Lower leg skin (tissue), 4 donors: ENCODE data around the gene SLC6A12. TPM values are rescaled to one million over a fixed set of nuclear protein-coding genes. Genes with fewer than 3 reads are reported as not detected.
A peak's percentile ranks its signal among the peaks of the same experiment; 100 is the strongest.
"Not testable (repeated sequence)": the region's sequence is repeated elsewhere in the genome, so short reads cannot be mapped to it uniquely, and the experiment has no call there.

Experiments
- DNase-seq, 2 donors: peaks; one replicate each; pipeline ENCODE4 v3.0.0-alpha.2; 2019; ENCODE audit warnings: low spot score in 2 of 2
- H3K4me3 ChIP-seq: fragments of 200-600 bp; sonication (generic); 2 replicates; pipeline ENCODE4 v1.5.1; 2017; ENCODE audit warnings: mild to moderate bottlenecking, low read depth; ENCODE audit not compliant: poor library complexity, severe bottlenecking
- POLR2A ChIP-seq, 2 donors: fragments of 450-650 bp; IDR thresholded peaks; one replicate each; pipeline ENCODE4 v1.6.1; 2016 to 2017; ENCODE audit warnings: antibody characterized with exemption in 2 of 2, mild to moderate bottlenecking in 1 of 2, moderate library complexity in 1 of 2
- WGBS, 2 donors: methylation state at CpG; one replicate each; pipeline ENCODE4 v1.1.5; 2018; 5-methylcytosine and 5-hydroxymethylcytosine counted together
- intact Hi-C: fragments of 100-400 bp; cut with DNase I; formaldehyde crosslinking; loops from one replicate; pipeline ENCODE4 v1.15.0; 2023; ENCODE audit warnings: low total_unique reads
- total RNA-seq, 4 donors: library from RNA; depleted of rRNA; stranded (reverse); fragments of >200 nt; gene quantifications; one replicate each; pipeline ENCODE4 v1.1.0, GENCODE V29; 2016
- TF ChIP-seq, protein P1 (sequence below), 3 donors: fragments of 450-650 bp; IDR thresholded peaks; one replicate each; pipeline ENCODE4 v1.5.1; 2016; ENCODE audit warnings: antibody characterized with exemption in 3 of 3, mild to moderate bottlenecking in 3 of 3, moderate library complexity in 2 of 3

The SLC6A12 gene
- total RNA-seq, 4 donors from 2014 or later: 0.30 to 0.74 (median 0.71) TPM; not detected in 1

DNA sequence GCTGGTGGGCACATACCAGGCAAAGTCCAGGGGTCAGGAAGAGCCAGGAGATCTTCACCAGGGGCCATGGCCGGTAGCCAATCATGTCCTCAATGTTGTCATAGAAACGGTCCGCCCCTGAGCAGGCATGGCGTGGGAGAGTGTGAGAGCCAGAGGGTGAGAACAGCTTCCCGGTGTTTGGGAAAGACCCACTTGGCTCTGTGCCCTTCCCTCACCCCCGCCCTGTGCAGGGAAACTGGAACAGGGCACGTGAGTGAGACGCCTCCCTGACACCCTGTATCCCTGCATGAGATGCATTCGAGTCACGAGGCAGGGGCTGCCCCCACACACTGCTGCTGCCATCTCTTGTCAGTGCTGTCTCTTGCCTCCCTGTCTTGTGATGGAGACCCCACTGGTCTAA, 20.7 kb downstream of the SLC6A12 start:
- TF ChIP-seq, protein P1, sequence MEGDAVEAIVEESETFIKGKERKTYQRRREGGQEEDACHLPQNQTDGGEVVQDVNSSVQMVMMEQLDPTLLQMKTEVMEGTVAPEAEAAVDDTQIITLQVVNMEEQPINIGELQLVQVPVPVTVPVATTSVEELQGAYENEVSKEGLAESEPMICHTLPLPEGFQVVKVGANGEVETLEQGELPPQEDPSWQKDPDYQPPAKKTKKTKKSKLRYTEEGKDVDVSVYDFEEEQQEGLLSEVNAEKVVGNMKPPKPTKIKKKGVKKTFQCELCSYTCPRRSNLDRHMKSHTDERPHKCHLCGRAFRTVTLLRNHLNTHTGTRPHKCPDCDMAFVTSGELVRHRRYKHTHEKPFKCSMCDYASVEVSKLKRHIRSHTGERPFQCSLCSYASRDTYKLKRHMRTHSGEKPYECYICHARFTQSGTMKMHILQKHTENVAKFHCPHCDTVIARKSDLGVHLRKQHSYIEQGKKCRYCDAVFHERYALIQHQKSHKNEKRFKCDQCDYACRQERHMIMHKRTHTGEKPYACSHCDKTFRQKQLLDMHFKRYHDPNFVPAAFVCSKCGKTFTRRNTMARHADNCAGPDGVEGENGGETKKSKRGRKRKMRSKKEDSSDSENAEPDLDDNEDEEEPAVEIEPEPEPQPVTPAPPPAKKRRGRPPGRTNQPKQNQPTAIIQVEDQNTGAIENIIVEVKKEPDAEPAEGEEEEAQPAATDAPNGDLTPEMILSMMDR (IDR thresholded peaks at IDR 0.05): no peak
- TF ChIP-seq POLR2A (IDR thresholded peaks at IDR 0.05): no peak
- DNase-seq: no peak
- intact Hi-C loops: no loop called here
- WGBS, 2 donors: 44 to 52% methylated on average over 10 of the region's 10 CpGs
- no peak overlapping the region for H3K4me3 ChIP-seq

DNA sequence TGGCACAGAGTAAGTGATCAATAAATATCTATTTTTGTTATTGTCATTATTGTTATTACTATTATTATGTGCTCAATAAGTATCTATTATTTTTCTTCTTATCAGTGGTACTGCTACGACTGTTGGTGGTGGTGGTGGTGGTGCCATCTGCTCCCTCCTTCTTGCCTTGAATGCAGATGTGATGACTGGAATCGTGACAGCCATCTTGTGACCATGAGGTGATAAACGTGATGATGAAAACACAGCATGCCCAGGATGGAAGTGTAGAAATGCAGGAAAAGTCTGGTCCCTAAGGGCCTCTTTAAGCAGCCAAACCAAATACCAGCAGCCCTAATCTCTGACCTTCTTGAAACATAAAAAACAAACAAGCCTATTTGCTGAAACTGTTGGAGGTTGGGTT, 22.4 kb downstream of the SLC6A12 start:
- WGBS, 2 donors: 85 to 89% methylated on average over 3 of the region's 3 CpGs
- no peak for DNase-seq
- H3K4me3 ChIP-seq: no peak overlapping the region
- intact Hi-C loops: no loop called here
- TF ChIP-seq POLR2A (IDR thresholded peaks at IDR 0.05): no peak
- TF ChIP-seq, protein P1 (IDR thresholded peaks at IDR 0.05): no peak

DNA sequence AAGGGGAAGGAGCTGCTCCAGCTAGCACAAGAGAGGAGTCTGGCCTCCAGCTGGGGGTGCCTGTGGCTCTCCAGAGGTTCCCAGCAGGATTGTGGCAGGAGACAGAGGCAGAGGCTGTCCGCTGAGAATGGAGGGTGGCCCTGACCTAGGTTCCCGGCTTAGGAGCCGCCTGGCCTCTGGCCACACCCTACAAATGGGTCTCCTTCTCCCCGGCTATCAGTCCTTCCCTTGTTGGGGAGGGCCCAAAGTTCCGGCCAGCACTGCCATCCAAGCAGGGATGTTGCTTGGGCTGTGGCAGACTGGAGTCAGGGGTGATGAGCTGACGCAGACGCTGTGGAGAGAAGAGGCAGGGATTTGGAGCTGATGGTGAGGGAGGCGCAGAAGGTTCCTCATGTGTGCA, 23.1 kb downstream of the SLC6A12 start:
- no peak for DNase-seq
- H3K4me3 ChIP-seq: no peak overlapping the region
- TF ChIP-seq, protein P1 (IDR thresholded peaks at IDR 0.05): no peak
- WGBS, 2 donors: 88 to 93% methylated on average over 8 of the region's 8 CpGs
- intact Hi-C loops: no loop called here

DNA sequence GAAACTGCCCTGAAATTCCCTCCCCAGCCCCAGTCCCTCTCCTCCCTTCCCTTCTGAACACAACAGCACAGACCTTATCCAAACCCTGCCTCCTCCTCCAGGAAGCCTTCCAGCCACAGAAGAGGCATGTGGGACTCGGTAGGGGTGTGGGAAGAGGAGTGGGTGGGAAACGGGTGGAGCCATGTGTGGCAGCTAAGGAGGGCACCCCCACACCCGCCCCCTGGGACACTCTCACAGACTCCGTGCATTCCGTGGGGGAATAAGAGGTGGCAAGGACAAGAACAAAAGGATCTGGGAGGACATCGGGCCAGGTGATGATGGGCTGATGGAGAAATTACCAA, 24.4 kb downstream of the SLC6A12 start:
- TF ChIP-seq, protein P1 (IDR thresholded peaks at IDR 0.05): no peak
- no peak overlapping the region for H3K4me3 ChIP-seq
- intact Hi-C loops: no loop called here

DNA sequence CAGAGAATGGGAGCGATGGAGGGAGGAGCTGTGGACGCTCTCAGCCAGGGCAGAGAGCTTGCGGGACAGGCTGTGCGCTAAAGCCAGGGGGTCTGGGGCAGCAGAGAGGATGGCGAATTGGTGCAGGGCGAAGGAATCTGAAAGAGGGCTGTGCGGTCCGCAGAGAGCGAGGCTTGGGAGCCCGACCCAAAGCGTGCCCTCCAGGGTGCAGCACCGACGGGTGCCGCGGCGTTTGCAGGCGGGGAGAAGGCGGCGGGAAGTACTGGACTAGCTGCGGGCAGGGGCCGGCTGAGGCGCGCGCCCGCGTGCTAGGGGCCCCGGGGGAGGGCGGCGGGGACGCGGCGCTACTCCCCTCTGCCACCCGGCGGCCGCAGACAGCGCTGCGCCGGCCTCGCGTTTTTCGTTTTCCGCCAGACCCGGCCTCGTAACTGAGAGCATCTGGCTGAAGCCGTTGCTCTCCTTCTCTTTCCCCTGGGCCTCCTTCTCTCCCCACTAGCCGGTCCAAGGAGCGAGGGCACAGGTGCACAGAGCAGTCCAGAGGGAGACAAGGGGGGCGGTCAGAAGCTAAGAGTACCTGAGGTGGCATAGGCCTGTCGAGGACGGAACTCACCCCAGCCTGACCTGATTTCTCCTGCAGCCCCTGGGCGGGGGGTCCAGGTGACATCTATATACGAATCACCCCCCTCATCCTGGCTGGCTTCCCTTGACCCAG, 24.9 kb downstream of the SLC6A12 start:
- intact Hi-C loops: no loop called here
- peak overlapping the region; percentile 20 for H3K4me3 ChIP-seq
- WGBS, 2 donors: 8 to 11% methylated on average over 31 to 33 of the region's 52 CpGs
- no peak for DNase-seq
- TF ChIP-seq POLR2A (IDR thresholded peaks at IDR 0.05): no peak
- TF ChIP-seq, protein P1 (IDR thresholded peaks at IDR 0.05): no peak

More for the DNA sequence above, 24.4 kb downstream of the SLC6A12 start:
- DNase-seq: no peak
- WGBS, 2 donors: 69 to 73% methylated on average over 6 of the region's 6 CpGs

DNA sequence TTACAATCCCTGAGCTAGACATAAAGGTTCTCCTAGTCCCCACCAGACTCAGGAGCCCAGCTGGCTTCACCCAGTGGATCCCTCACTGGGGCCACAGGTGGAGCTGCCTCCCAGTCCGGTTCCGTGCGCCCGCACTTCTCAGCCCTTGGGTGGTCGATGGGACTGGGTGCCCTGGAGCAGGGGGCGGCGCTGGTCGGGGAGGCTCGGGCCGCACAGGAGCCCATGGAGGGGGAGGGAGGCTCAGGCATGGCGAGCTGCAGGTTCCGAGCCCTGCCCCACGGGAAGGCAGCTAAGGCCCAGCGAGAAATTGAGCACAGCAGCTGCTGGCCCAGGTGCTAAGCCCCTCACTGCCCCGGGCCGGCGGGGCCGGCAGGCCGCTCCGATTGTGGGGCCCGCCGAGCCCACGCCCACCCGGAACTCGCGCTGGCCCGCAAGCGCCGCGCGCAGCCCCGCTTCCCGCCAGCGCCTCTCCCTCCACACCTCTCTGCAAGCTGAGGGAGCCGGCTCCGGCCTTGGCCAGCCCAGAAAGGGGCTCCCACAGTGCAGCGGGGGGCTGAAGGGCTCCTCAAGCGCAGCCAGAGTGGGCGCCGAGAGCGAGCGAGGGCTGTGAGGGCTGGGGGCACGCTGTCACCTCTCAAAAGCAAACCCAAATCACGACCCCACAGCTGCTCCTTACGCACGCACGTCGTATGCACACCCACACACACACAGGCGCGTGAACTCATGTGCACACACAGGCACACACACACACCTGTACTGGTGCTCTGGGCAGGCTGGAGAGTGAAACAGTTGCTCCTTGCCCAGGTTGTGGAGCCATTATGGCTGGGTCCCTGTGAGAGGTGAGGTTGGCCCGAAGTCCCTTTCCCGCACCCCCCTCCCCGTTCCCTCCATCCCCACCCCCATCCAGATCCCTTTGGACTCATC, 25.7 kb downstream of the SLC6A12 start:
- 52 to 65% methylated on average over 28 to 37 of the region's 53 CpGs for WGBS, 2 donors
- intact Hi-C loops, DNase-seq: not testable (repeated sequence)
- peak overlapping the region; percentile 20 for H3K4me3 ChIP-seq
